AG09319 (cell line): ENCODE results near the gene FNDC11.
"Not testable (repeated sequence)": the region's sequence is repeated elsewhere in the genome, so short reads cannot be mapped to it uniquely, and the experiment has no call there.

Experiments
- DNase-seq: peaks from one replicate; pipeline ENCODE4 v3.0.0-alpha.2; 2010; ENCODE audit warnings: low read depth; ENCODE audit errors: extremely low read depth
- TF ChIP-seq, protein P1 (sequence below): IDR thresholded peaks from 2 replicates; pipeline ENCODE4 v1.5.1; 2011; ENCODE audit warnings: low read depth, mild to moderate bottlenecking, inconsistent platforms, low read length, moderate library complexity

FNDC11 gene

DNA sequence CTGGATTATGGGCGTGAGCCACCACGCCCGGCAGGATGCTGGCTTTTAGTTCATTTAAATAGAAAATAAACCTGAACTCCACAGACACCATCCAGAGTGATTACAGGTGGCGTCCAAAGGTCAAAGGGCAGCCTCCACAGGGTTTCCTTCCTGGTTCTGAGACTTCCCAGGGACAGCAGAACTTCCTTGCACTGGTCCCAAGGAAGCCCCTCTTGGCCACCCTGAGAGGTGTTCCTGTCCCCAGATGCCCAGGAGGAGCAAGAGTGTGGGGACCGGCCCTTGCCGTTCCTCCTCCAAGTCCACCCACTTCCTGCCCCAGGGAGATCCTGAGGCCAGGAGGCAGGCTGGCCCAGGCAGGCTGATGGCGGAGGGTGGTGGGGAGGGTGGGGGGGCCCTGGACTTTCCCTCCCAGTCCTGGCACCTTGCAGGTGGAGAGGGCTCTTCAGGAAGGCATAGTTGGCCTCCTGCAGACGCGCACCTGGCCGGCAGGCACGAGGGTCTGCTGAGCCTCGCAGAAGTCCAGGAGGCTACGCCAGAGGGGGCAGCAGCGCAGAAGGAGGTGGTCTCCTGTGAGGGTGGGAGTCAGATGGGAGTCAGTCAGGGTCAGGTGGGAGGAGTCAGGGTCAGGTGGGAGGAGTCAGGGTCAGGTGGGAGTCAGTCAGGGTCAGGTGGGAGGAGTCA is 5.0 kb downstream of the FNDC11 start:
- TF ChIP-seq, protein P1, sequence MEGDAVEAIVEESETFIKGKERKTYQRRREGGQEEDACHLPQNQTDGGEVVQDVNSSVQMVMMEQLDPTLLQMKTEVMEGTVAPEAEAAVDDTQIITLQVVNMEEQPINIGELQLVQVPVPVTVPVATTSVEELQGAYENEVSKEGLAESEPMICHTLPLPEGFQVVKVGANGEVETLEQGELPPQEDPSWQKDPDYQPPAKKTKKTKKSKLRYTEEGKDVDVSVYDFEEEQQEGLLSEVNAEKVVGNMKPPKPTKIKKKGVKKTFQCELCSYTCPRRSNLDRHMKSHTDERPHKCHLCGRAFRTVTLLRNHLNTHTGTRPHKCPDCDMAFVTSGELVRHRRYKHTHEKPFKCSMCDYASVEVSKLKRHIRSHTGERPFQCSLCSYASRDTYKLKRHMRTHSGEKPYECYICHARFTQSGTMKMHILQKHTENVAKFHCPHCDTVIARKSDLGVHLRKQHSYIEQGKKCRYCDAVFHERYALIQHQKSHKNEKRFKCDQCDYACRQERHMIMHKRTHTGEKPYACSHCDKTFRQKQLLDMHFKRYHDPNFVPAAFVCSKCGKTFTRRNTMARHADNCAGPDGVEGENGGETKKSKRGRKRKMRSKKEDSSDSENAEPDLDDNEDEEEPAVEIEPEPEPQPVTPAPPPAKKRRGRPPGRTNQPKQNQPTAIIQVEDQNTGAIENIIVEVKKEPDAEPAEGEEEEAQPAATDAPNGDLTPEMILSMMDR: no peak
- no peak for DNase-seq

DNA sequence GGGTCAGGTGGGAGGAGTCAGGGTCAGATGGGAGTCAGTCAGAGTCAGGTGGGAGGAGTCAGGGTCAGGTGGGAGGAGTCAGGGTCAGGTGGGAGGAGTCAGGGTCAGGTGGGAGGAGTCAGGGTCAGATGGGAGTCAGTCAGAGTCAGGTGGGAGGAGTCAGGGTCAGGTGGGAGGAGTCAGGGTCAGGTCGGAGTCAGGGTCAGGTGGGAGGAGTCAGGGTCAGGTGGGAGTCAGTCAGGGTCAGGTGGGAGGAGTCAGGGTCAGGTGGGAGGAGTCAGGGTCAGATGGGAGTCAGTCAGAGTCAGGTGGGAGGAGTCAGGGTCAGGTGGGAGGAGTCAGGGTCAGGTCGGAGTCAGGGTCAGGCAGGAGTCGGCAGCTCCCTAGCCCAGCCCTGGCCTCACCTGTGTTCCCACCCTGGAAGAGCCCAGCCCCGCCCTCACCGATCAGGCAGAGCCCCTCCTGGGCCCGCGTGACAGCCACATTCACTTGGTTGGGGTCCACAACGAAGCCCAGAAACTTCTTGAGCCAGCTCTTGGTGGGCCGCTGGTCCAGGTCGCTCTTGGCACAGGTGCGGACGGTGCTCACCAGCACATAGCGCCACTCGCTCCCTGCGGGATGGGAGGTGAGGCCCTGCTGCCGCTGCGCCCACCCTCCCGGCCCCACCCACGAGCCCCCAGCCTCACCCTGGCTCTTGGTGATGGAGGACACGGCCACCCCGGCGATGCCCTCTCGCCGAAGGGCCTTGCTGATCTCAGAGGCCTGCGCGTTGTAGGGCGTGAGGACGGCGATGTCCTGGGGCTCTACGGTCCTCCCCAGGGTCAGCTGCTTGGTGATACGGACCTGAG is 5.8 kb downstream of the FNDC11 start:
- not testable (repeated sequence) for DNase-seq

DNA sequence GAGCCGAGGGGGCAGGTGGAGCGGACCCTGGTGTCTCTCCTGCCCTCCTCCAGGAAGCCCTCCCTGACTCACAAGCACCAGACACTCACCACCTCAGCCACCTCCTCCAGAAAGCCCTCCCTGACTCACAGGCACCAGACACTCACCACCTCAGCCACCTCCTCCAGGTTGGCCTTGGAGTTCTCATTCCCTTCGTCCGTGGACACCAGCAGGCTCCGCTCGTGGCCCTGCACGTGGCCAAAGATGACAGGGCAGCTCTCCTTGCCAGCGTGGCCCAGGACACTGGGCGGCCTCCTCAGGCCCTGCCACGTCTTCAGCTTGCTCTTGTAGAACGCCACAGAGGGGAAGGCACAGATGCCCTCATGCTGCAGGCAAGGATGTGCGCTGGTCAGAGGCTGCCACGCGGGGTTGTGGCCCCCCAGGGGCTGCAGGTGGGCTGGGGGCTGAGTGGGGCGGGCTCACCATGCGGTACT is 6.4 kb downstream of the FNDC11 start:
- DNase-seq: no peak
- TF ChIP-seq, protein P1: no peak

DNA sequence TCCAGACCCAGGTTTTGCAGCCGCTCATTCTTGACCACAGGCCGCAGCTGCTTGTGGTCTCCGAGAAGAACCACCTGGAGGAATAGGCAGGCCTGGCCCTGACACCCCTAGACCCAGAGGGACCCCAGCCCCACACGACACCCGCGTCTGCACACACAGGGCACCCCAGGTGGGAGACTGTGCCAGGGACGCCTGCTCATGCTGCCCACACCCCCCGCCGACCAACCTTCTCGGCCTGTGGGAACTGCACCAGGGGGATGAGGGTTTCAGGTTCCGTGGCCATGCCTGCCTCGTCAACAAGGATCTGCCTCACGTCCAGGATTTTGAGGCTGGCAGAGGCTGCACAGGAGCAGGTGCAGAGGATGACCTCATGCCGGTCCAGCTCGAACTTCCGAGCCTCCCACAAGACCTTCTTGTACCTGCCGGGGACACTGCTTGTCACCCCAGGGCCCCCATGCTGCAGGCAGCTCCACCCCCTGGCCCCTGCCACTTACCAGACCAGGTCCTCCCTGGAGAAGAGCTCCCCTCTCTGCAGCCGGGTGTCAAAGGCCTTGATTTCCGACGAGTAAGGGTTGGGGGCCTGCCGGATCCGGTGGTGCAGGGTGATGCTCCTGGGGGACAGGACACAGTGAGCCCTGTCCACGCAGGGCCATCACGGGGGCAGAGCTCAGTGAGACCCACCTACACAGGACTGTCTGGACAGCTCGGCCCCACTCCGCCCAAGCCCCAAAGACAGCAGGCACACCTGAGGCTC is 7.1 kb downstream of the FNDC11 start:
- TF ChIP-seq, protein P1: no peak
- no peak for DNase-seq

DNA sequence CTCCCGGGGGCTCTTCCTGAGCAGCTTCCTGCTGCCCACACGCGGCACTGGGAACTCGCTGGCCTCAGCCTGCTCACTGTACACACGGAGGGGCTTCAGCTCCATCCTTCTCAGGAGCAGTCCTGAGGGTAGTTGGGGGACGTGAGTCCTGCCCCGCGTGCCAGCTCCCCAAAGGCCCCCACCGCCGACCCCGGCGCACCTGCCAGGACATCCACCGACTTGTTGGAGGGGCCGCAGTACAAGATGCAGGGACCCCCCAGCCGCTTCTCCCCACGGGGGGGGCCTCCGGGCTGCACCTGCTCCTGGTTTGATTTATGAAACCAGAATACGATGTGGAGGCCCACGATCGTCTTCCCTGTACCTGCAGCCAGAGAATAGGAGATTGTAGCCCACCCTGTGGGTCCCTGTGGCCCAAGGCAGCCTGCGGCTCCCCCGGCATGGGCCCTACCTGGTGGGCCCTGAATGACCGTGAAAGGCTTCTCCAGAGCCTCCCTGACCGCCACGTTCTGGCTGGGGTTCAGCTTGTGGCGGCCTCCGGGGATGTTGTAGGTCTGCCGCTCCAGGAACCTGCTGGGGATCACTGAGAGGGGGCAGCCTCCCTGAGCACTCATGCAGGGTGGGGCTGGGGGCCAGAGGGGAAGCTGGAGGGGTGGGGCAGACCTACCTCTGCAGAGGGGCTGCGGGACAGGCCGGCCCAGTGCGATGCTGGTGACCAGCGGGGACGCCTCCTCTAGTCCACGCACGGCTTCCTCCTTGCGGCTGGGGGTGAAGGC is 7.9 kb downstream of the FNDC11 start:
- DNase-seq: no peak
- TF ChIP-seq, protein P1: no peak

DNA sequence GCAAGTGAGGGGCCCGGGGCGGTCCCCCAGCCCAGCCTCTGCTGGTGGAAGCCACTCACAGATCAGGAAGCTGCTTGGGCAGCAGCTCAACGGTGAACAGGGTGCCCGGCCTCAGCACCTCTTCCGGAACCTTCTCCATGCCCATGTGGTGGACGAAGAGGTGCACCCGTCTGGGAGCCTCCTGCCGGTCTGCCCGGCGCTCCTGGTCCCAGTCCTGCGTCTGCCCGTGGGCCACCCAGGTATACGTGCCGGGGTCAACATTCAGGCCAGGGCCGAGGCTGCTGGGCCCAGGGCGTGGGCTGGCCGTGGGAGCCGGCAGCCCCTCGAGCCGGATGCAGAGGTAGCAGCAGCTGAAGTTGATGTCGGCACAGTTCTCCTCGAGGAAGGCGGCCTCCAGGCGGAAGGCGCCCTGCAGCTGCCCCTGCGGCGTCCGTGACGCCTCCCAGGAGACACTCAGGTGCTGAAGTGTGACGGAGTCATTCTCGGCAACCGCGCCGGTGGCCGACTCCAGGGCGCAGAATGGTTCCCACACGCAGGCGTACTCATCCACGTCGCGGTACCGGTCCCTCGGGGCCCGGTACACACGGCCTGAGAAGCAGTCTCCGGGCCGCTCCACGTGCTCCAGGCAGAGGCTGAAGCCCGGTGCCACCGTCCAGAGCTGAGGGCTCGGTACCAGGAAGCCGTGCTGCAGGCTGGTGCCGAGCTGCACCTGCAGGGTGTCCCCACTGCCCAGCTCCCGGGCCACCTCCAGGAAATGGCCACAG is 8.7 kb downstream of the FNDC11 start:
- TF ChIP-seq, protein P1: no peak
- DNase-seq: no peak
